B cell (primary cell): ENCODE measurements around the gene GPR75. TPM values are rescaled to one million over a fixed set of nuclear protein-coding genes. Genes with fewer than 3 reads are reported as not detected.
"Not testable (repeated sequence)": the region's sequence is repeated elsewhere in the genome, so short reads cannot be mapped to it uniquely, and the experiment has no call there.

Experiments
- ATAC-seq: fragments of 200-7000 bp; cut with Tn5 transposase; one replicate; pipeline ENCODE4 v1.10.0; 2021; ENCODE audit warnings: low read depth, mild to moderate bottlenecking, moderate number of reproducible peaks, moderate library complexity
- CTCF ChIA-PET: fragments of 350-600 bp; sonication (Branson Sonifier 250); formaldehyde crosslinking; loops from one replicate; lab custom pipeline; 2021; ENCODE audit warnings: antibody characterized with exemption, inconsistent platforms; lab: Charles Lee
- POLR2A ChIA-PET: fragments of 350-600 bp; sonication (Branson Sonifier 250); formaldehyde crosslinking; loops from one replicate; lab custom pipeline; 2021; ENCODE audit warnings: antibody characterized with exemption; lab: Charles Lee
- DNase-seq: peaks from one replicate; pipeline ENCODE4 v3.0.0; 2013
- H2AFZ ChIP-seq: 2 replicates; pipeline ENCODE4 v1.6.1; 2012; ENCODE audit warnings: mild to moderate bottlenecking, low read depth, low read length; ENCODE audit not compliant: insufficient read depth, poor library complexity, severe bottlenecking
- H3K27ac ChIP-seq, 2 donors: 1 replicate in 1 of 2; 2 replicates in 1 of 2; pipeline ENCODE4 v1.5.1; 2012 to 2013; ENCODE audit warnings: low read length in 2 of 2, mild to moderate bottlenecking in 2 of 2, moderate library complexity in 1 of 2
- H3K27me3 ChIP-seq, 4 experiments: fragments of 200-600 bp in 1 of 4; sonication (generic) in 1 of 4; replicated peaks in 1 of 4; 1 replicate in 2 of 4; 2 replicates in 2 of 4; pipeline versions ENCODE4 v1.6.1 to v1.7.0; 2013 to 2016; ENCODE audit warnings: low read length in 3 of 4, mild to moderate bottlenecking in 2 of 4, mixed read lengths in 1 of 4, moderate library complexity in 1 of 4; ENCODE audit not compliant: insufficient read depth in 4 of 4, control insufficient read depth in 3 of 4; ENCODE audit errors: control extremely low read depth in 1 of 4
- H3K36me3 ChIP-seq, 2 experiments: replicated peaks in 1 of 2; 1 replicate in 1 of 2; 2 replicates in 1 of 2; pipeline versions ENCODE4 v1.6.1 to v1.7.1; 2013; ENCODE audit warnings: low read length in 1 of 2; ENCODE audit not compliant: insufficient read depth in 2 of 2, control insufficient read depth in 1 of 2; ENCODE audit errors: control extremely low read depth in 1 of 2, extremely low read depth in 1 of 2
- H3K4me1 ChIP-seq, 2 donors: fragments of 200-600 bp in 1 of 2; sonication (generic) in 1 of 2; 1 replicate in 1 of 2; 2 replicates in 1 of 2; pipeline versions ENCODE4 v1.5.1 to v1.6.1; 2013 to 2017; ENCODE audit warnings: low read length in 2 of 2; ENCODE audit not compliant: control insufficient read depth in 2 of 2, insufficient read depth in 2 of 2
- H3K4me2 ChIP-seq: replicated peaks from 2 replicates; pipeline ENCODE3; 2012; ENCODE audit warnings: mild to moderate bottlenecking, low read depth, low read length; ENCODE audit not compliant: poor library complexity, severe bottlenecking
- H3K4me3 ChIP-seq, 5 experiments: fragments of 200-600 bp in 1 of 5; sonication (generic) in 1 of 5; 1 replicate in 3 of 5; 2 replicates in 2 of 5; pipeline versions ENCODE4 v1.5.1 to v1.7.0; 2011 to 2016; ENCODE audit warnings: low read length in 4 of 5, mild to moderate bottlenecking in 4 of 5, low read depth in 2 of 5, control low read depth in 1 of 5, moderate library complexity in 1 of 5; ENCODE audit not compliant: insufficient read depth in 1 of 5; ENCODE audit errors: control extremely low read depth in 1 of 5, extremely low read depth in 1 of 5
- H3K79me2 ChIP-seq: fragments of 200-600 bp; sonication (generic); one replicate; pipeline ENCODE4 v1.6.0; 2016; ENCODE audit warnings: low read length; ENCODE audit not compliant: control insufficient read depth, insufficient read depth
- H3K9ac ChIP-seq: fragments of 200-600 bp; sonication (generic); 2 replicates; pipeline ENCODE4 v1.6.1; 2017; ENCODE audit warnings: mild to moderate bottlenecking, low read length, moderate library complexity
- H3K9me3 ChIP-seq, 3 donors: one replicate each; pipeline versions ENCODE4 v1.6.1 to v1.7.1; 2013; ENCODE audit warnings: low read length in 2 of 3; ENCODE audit not compliant: control insufficient read depth in 2 of 3, insufficient read depth in 1 of 3; ENCODE audit errors: control extremely low read depth in 1 of 3
- H4K20me1 ChIP-seq: 2 replicates; pipeline ENCODE4 v1.6.0; 2012; ENCODE audit warnings: mild to moderate bottlenecking, low read length; ENCODE audit not compliant: insufficient read depth, control insufficient read depth, poor library complexity, severe bottlenecking
- H3K27ac Mint-ChIP-seq: one replicate; pipeline ENCODE4 v1.8.0; 2021; ENCODE audit warnings: mixed read lengths
- H3K27me3 Mint-ChIP-seq: one replicate; pipeline ENCODE4 v1.8.0; 2021; ENCODE audit warnings: mixed read lengths
- H3K4me1 Mint-ChIP-seq: one replicate; pipeline ENCODE4 v1.8.0; 2021; ENCODE audit warnings: mixed read lengths
- H3K4me3 Mint-ChIP-seq: one replicate; pipeline ENCODE4 v1.8.0; 2021; ENCODE audit warnings: mixed read lengths
- H3K9me3 Mint-ChIP-seq: one replicate; pipeline ENCODE4 v1.8.0; 2022; ENCODE audit warnings: mixed read lengths; ENCODE audit not compliant: insufficient read depth
- EZH2 ChIP-seq: IDR thresholded peaks from 2 replicates; pipeline ENCODE4 v1.6.1; 2012; ENCODE audit warnings: borderline replicate concordance, low read depth, mild to moderate bottlenecking, moderate library complexity, low read length; ENCODE audit not compliant: insufficient read depth, poor library complexity, severe bottlenecking
- WGBS: methylation state at CpG from one replicate; pipeline ENCODE4 v1.1.5; 2013; ENCODE audit warnings: missing lambda C conversion rate; ENCODE audit not compliant: insufficient coverage; 5-methylcytosine and 5-hydroxymethylcytosine counted together
- intact Hi-C: fragments of 100-400 bp; cut with micrococcal nuclease; formaldehyde crosslinking; loops from one replicate; pipeline ENCODE4 v1.10.0; 2022
- polyA plus RNA-seq: library from polyadenylated mRNA; depleted of rRNA; stranded (reverse); fragments of >200 nt; gene quantifications from 2 replicates; pipeline ENCODE4 v1.2.3, GENCODE V29; 2012
- total RNA-seq, 2 donors: library from RNA; stranded (reverse); fragments of 120-200 nt in 1 of 2; gene quantifications; 1 replicate in 1 of 2; 2 replicates in 1 of 2; pipeline versions ENCODE4 v1.2.3 to v1.2.4, GENCODE V29; 2013 to 2022
- TF ChIP-seq, protein P1 (sequence below): fragments of 200-600 bp; IDR thresholded peaks from one replicate; pipeline ENCODE4 v1.8.0; 2022; ENCODE audit warnings: antibody characterized with exemption, mild to moderate bottlenecking

GPR75 gene
- total and polyA plus RNA-seq, 2 donors (not counting 1 experiment from before 2014, with no cell fraction given) = 5.1 to 5.9 TPM

DNA sequence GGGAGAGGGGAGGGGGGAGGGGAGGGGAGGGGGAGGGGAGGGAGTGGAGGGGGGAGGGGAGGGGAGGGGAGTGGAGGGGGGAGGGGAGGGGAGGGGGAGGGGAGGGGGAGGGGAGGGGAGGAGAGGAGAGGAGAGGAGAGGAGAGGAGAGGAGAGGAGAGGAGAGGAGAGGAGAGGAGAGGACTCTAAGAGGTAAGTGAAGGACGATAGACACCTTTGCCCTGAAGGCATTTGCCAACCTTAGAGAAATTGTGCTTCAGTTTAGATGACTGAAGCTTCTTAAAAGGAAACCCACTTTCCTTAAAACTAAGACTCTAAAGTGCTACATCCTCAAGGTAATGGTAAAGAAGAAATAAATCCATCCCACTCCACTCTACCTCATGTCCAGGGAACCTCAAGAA lies 19.2 kb downstream of the GPR75 start:
- no peak overlapping the region for H2AFZ ChIP-seq
- H3K27ac Mint-ChIP-seq = no peak overlapping the region
- no peak overlapping the region for H3K27ac ChIP-seq
- no peaks in the 10 kb centered on the region for H3K9me3 Mint-ChIP-seq
- H3K4me2 ChIP-seq = no peak overlapping the region
- no peaks in the 10 kb centered on the region for H3K36me3 ChIP-seq
- ATAC-seq = no peak
- ChIA-PET POLR2A (no interaction called here), CTCF (no interaction called here)
- peaks cover 4% of the 10 kb centered on the region for H3K4me1 Mint-ChIP-seq
- DNase-seq = no peak
- H3K9me3 ChIP-seq = no peaks in the 10 kb centered on the region
- H3K4me1 ChIP-seq = no peaks in the 10 kb centered on the region
- no peaks in the 10 kb centered on the region for H4K20me1 ChIP-seq
- H3K4me3 ChIP-seq = no peak overlapping the region
- intact Hi-C loops = no loop called here
- WGBS = no CpG with 5 or more reads among the region's 1 CpG
- no peak overlapping the region for H3K4me3 Mint-ChIP-seq
- H3K79me2 ChIP-seq = no peaks in the 10 kb centered on the region
- no peaks in the 10 kb centered on the region for H3K27me3 ChIP-seq
- TF ChIP-seq, protein P1, sequence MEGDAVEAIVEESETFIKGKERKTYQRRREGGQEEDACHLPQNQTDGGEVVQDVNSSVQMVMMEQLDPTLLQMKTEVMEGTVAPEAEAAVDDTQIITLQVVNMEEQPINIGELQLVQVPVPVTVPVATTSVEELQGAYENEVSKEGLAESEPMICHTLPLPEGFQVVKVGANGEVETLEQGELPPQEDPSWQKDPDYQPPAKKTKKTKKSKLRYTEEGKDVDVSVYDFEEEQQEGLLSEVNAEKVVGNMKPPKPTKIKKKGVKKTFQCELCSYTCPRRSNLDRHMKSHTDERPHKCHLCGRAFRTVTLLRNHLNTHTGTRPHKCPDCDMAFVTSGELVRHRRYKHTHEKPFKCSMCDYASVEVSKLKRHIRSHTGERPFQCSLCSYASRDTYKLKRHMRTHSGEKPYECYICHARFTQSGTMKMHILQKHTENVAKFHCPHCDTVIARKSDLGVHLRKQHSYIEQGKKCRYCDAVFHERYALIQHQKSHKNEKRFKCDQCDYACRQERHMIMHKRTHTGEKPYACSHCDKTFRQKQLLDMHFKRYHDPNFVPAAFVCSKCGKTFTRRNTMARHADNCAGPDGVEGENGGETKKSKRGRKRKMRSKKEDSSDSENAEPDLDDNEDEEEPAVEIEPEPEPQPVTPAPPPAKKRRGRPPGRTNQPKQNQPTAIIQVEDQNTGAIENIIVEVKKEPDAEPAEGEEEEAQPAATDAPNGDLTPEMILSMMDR = no peak
- TF ChIP-seq EZH2 = no peak
- H3K9ac ChIP-seq = no peak overlapping the region
- H3K27me3 Mint-ChIP-seq = no peaks in the 10 kb centered on the region

GRCh38 chr2:53829980-53830290 lies 29.8 kb downstream of the GPR75 start:
- ATAC-seq, H3K36me3 ChIP-seq, H3K9me3 ChIP-seq, H3K4me3 Mint-ChIP-seq, H3K4me1 ChIP-seq, H2AFZ ChIP-seq, POLR2A ChIA-PET, H3K27me3 ChIP-seq, H3K4me2 ChIP-seq, H3K27ac Mint-ChIP-seq, H3K79me2 ChIP-seq, intact Hi-C loops, DNase-seq, H3K27ac ChIP-seq, H3K4me1 Mint-ChIP-seq, H3K9me3 Mint-ChIP-seq, H4K20me1 ChIP-seq, CTCF ChIA-PET, H3K9ac ChIP-seq, H3K4me3 ChIP-seq, H3K27me3 Mint-ChIP-seq: not testable (repeated sequence)
- 100% methylated on average over 2 of the region's 4 CpGs for WGBS
